HL-60 (cell line): ENCODE results near the gene MFAP2.

Experiments
- DNase-seq, 2 experiments: peaks; one replicate each; pipeline ENCODE4 v3.0.0-alpha.2; 2010 to 2020; ENCODE audit warnings: low read depth in 1 of 2, low spot score in 1 of 2
- H3K27ac ChIP-seq: fragments of 250-450 bp; sonication (Bioruptor Pico); replicated peaks from 2 replicates; pipeline ENCODE4 v1.5.1; 2020; ENCODE audit warnings: mild to moderate bottlenecking, moderate library complexity
- H3K27me3 ChIP-seq: fragments of 250-450 bp; sonication (Bioruptor Pico); 2 replicates; pipeline ENCODE4 v1.5.1; 2021; ENCODE audit warnings: mild to moderate bottlenecking, moderate library complexity; ENCODE audit not compliant: insufficient read depth, poor library complexity, severe bottlenecking
- H3K4me3 ChIP-seq: replicated peaks from 2 replicates; pipeline ENCODE4 v1.5.1; 2011; ENCODE audit warnings: mild to moderate bottlenecking, control low read depth, low read length; ENCODE audit not compliant: insufficient read depth
- GABPA ChIP-seq: IDR thresholded peaks from 2 replicates; pipeline ENCODE4 v1.6.1; 2012; ENCODE audit warnings: low read depth
- POLR2AphosphoS5 ChIP-seq: IDR thresholded peaks from 2 replicates; pipeline ENCODE4 v1.6.1; 2012; ENCODE audit warnings: low read depth
- SPI1 ChIP-seq: IDR thresholded peaks from 2 replicates; pipeline ENCODE4 v1.6.1; 2012; ENCODE audit warnings: low read depth, mild to moderate bottlenecking, borderline replicate concordance
- TF ChIP-seq, protein P1 (sequence below): IDR thresholded peaks from one replicate; pipeline ENCODE4 v1.5.1; 2011; ENCODE audit warnings: low read length, control low read depth, inconsistent platforms; ENCODE audit not compliant: insufficient read depth
- TF ChIP-seq, protein P2 (sequence below): IDR thresholded peaks from 2 replicates; pipeline ENCODE4 v1.6.1; 2012; ENCODE audit warnings: low read depth; ENCODE audit not compliant: insufficient replicate concordance

Gene MFAP2

DNA sequence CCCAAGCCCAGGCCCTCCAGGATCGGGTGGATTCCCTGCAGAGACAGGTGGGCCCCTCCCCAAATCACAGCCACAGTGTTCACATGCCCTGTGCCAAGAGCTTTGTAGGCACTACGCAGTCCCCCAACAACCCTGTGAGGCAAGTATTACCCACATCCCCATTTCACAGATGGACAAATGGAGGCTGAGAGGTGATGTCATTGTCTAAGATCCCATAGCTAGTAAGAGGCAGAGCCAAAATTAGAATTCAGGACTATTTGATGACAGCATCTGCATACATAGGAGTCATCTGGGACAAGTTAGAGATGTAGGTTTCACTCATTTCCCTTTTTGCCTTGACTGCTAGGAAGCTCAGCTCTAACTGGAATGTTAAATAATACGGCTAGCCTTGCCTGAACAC is 12.0 kb downstream of the MFAP2 start:
- DNase-seq, result no peak
- Histone ChIP-seq H3K4me3 (no peak overlapping the region), H3K27me3 (no peaks in the 10 kb centered on the region), H3K27ac (no peak overlapping the region)
- TF ChIP-seq, protein P1, sequence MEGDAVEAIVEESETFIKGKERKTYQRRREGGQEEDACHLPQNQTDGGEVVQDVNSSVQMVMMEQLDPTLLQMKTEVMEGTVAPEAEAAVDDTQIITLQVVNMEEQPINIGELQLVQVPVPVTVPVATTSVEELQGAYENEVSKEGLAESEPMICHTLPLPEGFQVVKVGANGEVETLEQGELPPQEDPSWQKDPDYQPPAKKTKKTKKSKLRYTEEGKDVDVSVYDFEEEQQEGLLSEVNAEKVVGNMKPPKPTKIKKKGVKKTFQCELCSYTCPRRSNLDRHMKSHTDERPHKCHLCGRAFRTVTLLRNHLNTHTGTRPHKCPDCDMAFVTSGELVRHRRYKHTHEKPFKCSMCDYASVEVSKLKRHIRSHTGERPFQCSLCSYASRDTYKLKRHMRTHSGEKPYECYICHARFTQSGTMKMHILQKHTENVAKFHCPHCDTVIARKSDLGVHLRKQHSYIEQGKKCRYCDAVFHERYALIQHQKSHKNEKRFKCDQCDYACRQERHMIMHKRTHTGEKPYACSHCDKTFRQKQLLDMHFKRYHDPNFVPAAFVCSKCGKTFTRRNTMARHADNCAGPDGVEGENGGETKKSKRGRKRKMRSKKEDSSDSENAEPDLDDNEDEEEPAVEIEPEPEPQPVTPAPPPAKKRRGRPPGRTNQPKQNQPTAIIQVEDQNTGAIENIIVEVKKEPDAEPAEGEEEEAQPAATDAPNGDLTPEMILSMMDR, result no peak
- TF ChIP-seq SPI1 (no peak), GABPA (no peak), POLR2AphosphoS5 (no peak)
- TF ChIP-seq, protein P2, sequence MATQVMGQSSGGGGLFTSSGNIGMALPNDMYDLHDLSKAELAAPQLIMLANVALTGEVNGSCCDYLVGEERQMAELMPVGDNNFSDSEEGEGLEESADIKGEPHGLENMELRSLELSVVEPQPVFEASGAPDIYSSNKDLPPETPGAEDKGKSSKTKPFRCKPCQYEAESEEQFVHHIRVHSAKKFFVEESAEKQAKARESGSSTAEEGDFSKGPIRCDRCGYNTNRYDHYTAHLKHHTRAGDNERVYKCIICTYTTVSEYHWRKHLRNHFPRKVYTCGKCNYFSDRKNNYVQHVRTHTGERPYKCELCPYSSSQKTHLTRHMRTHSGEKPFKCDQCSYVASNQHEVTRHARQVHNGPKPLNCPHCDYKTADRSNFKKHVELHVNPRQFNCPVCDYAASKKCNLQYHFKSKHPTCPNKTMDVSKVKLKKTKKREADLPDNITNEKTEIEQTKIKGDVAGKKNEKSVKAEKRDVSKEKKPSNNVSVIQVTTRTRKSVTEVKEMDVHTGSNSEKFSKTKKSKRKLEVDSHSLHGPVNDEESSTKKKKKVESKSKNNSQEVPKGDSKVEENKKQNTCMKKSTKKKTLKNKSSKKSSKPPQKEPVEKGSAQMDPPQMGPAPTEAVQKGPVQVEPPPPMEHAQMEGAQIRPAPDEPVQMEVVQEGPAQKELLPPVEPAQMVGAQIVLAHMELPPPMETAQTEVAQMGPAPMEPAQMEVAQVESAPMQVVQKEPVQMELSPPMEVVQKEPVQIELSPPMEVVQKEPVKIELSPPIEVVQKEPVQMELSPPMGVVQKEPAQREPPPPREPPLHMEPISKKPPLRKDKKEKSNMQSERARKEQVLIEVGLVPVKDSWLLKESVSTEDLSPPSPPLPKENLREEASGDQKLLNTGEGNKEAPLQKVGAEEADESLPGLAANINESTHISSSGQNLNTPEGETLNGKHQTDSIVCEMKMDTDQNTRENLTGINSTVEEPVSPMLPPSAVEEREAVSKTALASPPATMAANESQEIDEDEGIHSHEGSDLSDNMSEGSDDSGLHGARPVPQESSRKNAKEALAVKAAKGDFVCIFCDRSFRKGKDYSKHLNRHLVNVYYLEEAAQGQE, result no peak

DNA sequence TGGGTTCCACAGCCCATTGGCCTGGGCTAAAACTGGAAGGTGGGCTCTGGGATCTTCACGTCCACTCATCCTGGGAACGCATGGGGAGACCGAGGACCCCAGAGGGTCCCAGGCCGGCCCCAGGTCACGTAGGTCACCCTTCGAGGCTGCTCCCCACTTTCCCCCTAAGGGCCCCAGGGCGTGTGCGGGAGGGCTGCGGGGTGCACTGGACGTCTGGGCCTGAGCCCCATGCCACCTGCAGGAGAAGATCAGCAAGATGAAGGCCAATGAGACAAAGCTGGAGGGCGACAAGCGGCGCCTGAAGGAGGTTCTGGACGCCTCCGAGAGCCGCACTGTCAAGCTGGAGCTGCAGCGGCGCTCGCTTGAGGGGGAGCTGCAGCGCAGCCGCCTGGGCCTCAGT is 12.5 kb downstream of the MFAP2 start:
- Histone ChIP-seq H3K27ac (no peak overlapping the region), H3K4me3 (no peak overlapping the region), H3K27me3 (no peaks in the 10 kb centered on the region)
- TF ChIP-seq, protein P1, result no peak
- TF ChIP-seq POLR2AphosphoS5 (no peak), SPI1 (no peak), GABPA (no peak)
- TF ChIP-seq, protein P2, result no peak
- DNase-seq, result no peak

DNA sequence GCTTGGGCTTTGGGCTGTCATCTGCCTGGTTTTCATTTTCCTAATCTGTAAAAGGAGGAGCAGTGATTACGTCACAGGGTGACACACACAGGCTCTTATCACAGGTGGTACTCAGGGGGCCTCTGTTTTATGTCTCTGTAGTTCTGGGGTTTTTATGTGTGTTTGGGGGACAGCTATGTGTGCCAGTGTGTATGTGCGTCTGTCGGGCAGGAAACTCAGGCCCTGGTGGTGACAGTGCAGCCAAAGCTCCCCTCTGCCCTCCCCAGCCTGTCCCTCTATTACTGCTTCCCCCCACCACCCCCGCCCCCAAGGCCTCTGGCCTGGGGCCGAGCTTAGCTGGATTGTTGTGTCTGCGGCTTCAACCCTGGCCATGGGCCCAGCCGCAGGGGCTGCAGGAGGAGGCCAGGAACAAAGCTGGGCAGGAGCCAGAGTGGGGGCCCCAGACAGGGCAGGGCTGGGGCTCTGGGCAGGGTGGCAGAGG is 13.3 kb downstream of the MFAP2 start:
- Histone ChIP-seq H3K27ac (no peak overlapping the region), H3K27me3 (no peaks in the 10 kb centered on the region), H3K4me3 (no peak overlapping the region)
- DNase-seq, result no peak
- TF ChIP-seq, protein P2, result no peak
- TF ChIP-seq, protein P1, result no peak
- TF ChIP-seq POLR2AphosphoS5, result no peak
- no peak for TF ChIP-seq SPI1
- TF ChIP-seq GABPA, result no peak
